GM19193 (cell line): Measurements from ENCODE around the gene MTG1.
A peak's percentile ranks its signal among the peaks of the same experiment; 100 is the strongest.

Experiments used
- POLR2A ChIP-seq: IDR thresholded peaks from 4 replicates; pipeline ENCODE4 v1.6.1; 2011; ENCODE audit not compliant: insufficient read depth, insufficient read length; ENCODE audit errors: extremely low read depth

Gene MTG1

DNA sequence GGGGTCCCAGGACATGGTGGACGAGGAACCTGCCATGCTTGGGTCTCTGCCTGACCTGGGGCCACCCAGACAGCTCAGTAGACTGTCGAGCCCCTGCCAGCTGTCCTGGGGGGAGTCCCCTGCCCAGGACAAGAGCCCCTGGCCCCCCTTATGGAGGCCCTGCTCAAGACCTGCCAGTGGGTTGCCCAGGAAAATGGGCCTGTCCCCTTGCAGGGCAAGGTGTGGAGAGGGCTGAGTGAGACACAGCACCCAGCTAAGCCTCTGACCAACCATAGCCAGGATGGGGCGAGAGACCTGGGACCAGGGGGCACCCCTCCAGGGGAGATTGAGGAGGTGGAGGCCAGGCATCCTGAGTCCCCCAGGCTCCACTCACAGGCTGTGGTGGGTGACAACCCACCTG is 38.0 kb upstream of the MTG1 start:
- no peak for TF ChIP-seq POLR2A

DNA sequence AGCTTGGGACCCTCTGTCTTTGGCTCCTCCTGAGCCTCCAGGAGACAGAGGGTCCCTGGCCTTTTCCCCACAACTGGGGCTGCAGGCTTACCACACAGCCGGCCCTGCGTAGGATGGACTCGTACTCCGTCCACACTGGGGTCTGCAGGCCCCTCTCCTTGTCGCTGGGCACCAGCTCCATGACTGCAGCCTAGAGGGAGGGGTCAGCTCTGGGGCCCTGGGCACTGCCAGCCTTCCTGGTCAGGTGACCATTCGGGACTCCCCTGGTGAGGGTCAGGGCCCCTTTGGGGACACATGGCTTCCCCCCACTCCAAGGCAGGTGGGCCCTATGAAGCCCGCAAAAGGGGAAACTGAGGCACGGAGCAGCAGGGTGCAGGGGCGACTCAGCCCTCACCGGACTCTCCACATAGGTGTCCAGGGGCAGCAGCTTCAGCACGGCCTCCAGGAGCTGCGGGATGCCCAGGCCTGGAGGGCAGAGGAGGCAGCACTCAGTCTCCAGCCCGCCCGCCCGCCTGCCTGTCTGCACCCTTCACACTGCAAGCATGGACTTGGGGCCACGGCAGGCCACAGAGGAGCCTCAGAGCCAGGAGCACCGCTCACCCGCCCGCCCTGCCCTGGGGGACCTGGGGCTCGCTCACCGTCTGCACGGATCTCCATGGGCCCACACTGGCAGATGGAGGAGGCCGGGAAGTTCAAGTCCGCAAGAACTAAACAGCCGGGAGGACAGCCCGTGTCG is 37.2 kb upstream of the MTG1 start:
- TF ChIP-seq POLR2A, result no peak

DNA sequence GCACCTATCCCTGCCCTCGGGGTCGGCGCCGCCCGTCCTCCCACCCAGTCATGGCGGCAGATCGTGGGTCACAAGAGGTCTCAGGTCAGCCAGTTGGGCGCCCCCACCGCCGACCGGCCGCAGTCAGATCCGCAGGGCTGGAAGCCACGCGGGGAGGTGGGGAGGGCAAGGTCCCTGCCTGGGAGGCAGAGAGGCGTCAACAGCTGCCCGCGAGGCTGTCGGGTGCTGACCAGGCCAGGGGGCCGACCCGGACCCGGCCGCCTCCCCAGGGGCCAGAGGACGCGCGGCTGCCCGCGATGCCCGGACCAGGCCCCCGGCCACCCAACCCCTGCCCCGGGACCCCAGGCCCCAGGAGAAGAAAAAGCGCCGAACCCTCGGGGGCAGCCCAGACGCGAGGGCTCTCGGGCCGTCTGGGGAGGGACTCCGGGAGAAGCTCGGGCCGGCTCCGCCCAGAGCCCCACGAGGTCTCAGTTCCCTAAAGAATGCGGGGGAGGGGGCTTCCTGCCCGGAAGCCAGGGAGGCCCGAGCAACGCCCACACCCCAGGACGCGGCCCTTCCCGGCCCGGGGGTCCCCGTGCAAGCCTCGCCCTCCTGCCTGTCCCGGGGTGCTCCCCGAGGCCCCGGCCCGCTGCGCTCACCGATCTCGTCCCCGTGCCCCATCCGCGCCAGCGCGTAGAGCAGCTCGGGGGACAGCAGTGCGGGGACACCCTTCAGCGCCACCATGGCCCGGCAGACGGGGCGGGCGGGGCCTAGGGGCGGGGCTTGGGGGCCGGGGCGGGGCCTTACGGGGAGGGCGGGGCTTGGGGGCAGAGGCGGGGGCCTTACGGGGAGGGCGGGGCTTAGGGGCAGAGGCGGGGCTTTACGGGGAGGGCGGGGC is 36.4 kb upstream of the MTG1 start, which contains the start of gene FUOM:
TSS of gene FUOM (minus strand) at position 735 of the 877 bp plus-strand sequence. CDS start at position 723, 12 bp downstream.
- TF ChIP-seq POLR2A, result peak; percentile 78

DNA sequence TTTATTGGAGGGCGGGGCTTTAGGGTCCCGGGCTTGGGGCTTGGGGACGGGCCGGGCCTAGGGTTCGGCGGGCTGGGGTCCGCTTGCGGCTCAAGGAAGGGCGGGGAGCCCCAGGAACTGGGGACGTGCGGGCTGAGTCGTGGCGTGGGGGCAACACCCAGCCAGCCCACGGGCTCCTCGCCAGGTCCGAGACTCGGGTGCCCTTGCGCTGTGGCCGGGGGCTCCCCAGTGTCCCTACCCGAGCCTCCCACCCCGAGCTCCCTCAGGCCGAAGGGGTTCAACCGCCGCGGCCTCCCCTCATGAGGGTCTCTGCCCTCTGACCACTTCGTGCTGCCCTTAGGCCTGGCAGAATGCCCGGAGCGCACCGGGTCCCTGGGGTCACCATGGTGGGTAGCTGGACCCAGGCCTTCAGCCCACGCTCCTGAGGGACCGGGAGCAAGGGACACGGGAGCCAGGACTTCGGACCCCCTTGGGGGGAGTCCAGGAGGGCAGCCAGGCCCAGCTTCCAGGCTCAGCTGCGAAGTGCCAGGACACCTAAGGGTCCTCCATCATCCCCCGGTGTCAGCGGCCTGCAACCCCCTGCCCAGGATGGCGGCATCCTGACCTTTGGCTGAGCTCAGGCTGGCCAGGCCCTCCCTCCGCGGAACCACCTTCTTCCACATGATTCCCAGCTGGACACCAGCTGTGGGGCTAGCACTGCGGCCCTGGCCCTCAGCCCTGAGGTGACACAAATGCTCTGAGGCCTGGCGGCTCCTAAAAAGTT is 35.6 kb upstream of the MTG1 start:
- TF ChIP-seq POLR2A, result no peak

DNA sequence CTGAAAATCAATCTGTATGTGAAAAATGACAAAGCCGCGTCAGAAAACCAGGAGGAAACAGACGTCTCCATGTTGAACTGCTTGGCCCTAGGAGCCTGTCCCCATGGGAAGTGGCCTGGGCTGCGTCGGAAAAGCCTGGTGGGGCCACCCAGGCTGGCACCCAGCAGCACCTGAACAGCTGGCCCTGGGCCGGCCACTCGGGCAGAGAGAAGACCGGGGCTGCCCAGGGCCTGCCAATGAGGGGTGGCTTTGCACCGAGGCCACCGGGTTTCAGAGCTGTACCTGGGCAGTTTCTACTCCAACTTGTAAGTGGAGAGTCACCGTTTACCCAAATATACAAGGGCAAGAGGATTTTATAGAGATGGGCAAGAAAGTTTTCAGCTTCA is 35.0 kb upstream of the MTG1 start:
- no peak for TF ChIP-seq POLR2A

DNA sequence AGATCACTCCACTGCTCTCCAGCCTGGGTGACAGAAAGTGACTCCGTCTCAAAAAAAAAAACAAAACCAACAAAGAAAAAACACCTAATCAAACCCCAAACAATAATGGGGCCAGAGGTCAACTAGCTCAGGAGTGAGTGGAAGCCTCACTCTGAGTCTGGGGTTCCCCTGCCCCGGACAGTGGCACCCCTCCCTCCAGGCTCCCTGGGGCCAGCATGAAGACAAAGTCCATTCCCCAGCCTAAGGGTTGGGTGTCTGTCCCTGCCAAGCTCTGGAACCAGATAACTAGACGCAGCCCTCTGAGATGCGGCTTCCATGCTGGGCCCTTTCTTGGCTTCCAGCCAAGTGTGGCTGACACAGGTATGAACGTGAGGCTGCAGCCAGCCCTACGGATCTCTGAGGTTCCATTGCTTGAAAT is 34.4 kb upstream of the MTG1 start:
- no peak for TF ChIP-seq POLR2A

DNA sequence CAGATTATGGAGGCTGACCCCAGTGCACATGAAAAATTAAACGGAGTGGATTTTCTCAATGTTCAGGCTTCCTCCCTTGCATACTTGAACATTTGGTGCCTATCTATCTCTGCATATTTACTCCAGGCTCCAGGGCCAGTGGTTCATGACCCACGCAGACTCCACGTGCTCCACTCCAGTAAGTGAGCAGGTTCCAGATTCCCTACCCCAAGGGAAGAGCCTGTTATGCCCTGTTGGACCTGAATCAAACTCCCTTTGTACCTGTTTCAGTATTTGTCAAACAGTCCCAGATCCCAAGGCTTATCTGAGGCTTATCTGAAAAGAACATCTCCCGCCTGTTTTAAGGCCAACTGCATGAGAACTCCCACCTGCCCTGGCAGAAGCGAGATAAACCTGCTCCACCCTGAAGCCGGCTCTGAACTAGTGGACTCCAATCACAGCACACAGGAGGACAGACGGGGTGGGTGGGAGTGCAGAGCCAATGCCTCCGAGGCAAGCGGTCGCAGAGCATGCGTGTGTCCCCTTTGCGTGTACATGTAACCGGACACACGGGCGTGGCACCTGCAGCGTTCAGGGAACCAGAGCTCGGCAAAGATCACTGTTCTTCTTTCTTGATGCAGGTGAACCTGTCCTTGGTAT is 33.9 kb upstream of the MTG1 start:
- no peak for TF ChIP-seq POLR2A

DNA sequence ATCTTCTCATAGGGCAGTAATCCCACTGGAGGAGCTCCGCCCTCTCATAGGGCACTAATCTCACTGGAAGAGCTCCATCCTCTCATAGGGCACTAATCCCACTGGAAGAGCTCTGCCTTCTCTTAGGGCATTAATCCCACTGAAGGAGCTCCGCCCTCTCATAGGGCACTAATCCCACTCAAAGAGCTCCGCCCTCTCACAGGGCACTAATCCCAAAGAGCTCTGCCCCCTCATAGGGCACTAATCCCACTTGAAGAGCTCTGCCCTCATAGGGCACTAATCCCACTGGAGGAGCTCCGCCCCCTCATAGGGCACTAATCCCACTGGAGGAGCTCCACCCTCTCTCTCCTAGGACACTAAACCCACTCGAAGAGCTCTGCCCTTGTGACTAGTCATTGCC is 32.7 kb upstream of the MTG1 start:
- TF ChIP-seq POLR2A, result no peak

DNA sequence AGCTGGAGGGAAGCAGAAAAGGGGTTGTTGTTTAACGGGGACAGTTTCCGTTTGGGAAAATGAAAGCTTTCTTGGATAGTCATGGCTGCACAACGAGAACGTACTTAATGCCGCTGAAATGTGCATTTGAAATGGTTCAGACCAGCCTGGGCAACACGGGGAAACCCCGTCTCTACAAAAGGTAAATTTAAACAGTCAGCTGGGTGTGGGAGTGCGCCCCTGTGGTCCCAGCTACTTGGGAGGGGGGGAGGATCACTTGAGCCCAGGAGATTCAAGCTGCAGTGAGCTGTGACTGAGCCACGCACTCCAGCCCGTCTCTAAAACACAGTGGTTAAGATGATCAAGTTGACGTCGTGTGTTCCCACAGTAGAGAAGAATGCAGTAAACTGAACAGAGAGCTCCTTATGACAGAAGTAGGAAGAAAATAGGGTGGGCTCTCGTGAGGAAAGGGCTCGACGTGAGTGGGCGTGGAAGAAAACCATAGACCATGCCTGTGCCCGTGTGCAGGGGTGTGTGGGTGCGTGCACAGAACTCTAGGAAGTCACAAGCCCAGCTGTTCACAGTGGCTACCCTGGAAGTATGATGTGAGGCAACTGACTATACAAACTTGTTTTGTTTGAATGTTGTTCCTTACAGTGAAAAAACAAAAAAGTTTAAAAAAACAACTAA is 32.0 kb upstream of the MTG1 start:
- no peak for TF ChIP-seq POLR2A

DNA sequence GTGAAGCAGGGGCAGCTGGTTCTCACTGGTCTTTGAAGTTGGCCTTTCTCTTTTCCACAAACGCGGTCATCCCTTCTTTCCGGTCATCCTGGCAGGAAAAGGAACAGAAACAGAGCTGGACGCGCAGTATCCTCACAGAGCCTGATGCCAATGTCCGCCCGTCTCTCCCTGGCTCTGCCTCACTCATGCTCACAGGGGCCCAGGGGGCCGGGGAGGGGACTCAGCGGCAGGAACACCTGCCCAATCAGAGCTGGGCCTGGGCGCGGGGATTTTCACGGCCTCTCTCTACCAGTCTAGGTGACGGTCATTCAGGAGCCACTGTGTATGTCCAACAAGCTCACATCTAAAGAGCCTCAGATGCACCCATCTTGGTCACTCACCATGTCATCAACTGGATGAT is 31.1 kb upstream of the MTG1 start:
- no peak for TF ChIP-seq POLR2A

DNA sequence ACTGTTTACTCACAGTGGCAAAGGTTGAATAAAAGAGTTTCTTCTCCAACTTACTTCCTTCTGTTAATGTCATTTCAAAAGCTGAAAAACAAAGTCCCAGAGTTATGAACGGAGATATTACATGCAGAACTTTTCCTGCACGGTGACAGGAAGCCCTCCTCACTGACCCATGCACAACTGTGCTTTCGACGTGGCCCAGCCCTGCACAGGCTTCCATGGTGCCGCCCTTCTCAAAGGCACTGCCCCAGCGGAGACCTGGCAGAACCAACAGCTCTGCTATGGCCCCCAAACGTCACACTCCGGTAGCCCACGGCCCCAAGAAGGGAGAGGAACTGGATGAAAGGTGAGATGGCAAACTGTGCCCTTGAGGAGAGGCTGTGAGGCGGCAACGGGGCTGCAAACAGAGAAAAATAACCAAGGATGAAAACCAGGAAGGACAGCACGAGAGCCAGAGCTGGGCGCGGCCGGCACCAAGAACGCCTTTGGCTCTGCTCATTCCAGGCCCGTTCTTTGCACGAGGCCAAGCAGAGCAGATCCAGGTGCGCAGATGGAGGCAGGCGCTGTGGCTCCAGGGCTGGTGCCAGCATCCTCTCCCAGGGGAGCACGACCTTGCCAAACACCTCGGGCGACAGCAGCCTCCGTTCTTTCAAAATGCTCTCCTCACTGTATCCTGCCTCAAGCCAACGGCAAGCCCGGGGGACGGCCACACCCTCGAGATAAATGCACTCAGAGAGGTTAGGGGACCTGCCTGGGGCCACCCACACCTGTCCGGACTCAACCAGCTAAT is 29.1 kb upstream of the MTG1 start:
- TF ChIP-seq POLR2A, result no peak

DNA sequence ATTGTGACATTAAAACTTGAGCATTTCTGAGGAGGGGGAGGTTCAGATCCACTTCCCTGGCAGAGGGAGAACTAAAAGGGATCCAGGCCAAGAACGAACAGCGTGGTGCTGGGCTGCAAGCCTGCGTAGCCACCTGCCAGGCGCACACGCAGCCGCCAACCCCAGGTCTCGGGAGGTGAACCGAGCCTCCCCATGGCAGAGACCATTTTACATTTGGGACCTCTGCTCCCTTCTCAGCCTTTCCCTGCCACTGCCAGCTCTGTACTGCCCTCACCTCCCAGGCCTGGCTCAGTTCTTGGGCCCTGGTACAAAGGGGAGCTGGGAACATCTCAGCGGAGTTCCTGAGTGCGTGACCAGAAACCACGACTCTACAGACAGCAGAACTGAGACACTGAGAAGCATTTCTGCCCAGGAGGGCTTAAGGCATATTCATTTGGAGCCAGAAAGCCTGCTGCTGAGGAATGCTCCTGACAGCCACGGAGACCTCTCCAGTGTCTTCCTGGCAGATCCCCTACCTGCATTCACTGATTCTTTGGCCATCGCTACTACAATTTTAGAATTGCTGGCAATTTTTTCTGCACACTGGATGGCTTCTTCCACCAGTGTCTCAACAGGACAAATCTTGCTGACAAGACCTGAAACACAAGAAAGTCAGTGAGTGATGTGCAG is 28.4 kb upstream of the MTG1 start:
- TF ChIP-seq POLR2A, result no peak

DNA sequence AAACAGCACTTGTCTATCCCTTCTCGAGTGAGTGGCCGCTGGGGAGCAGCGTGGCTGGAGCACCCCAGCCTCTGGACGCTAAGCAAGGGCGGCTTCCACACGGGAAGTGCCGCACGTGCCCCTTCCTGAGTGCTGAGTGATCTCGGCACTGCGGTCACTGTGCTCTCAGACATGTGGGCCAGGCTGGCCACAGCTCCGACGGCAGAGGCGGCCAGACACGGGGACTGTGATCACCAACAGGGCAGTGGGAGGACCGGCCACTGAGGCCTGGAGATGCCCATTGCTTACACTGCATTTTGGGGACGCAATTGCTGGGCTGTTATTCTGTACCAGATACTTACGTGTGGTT is 27.9 kb upstream of the MTG1 start:
- TF ChIP-seq POLR2A, result no peak

DNA sequence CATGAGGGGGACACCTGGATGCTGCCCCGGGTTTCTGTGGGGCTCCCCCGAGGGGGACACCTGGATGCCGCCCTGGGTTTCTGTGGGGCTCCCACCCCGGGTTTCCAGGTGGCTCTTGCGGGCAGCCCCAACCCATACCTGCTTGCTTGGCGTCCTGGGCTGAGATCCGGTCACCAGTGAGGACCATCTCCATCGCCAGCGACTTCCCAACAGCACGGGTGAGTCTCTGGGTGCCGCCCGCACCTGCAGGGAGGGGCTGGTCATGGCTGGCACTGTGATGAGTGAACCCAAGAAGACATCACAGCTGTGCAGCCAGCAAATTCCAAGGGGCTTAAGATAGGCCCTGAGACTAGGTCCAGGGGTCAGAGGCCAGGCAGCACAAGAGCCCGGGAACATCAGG is 27.2 kb upstream of the MTG1 start:
- TF ChIP-seq POLR2A, result no peak

DNA sequence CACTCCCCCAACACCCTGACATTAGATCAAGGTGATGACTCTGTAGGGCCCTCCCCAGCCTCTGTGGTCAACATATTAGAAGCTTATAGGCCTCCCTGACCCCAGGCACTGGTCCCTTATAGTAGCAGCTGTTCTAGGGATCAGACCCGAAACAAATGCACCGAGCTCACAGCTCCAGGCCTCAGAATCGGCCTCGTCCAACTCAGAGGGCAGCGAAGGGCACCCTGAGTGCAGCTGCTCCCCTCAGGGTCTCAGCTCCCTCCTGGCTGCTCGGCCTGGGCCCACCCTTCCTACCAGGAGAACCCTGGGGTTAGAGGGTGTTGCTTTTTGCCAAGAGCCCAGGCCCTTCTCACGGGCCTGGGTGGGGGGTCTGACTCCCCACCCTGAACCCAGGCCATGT is 25.8 kb upstream of the MTG1 start:
- TF ChIP-seq POLR2A, result no peak
